Activated CD8-positive, alpha-beta memory T cell treated with anti-CD3 and anti-CD28 coated beads for 24 hours (primary cell): Measurements from ENCODE around the gene EIF4B.

Experiments
- DNase-seq: peaks from one replicate; pipeline ENCODE4 v3.0.0-alpha.2; 2020

EIF4B gene

GRCh38 chr12:53071591-53072551, 65.6 kb downstream of the EIF4B start:
- DNase-seq = no peak

GRCh38 chr12:53073881-53074280, 67.6 kb downstream of the EIF4B start:
- DNase-seq = no peak

GRCh38 chr12:53074283-53074998, 68.2 kb downstream of the EIF4B start:
- DNase-seq = no peak

GRCh38 chr12:53074999-53075370, 68.7 kb downstream of the EIF4B start:
- DNase-seq = no peak

- DNase-seq = no peak
Measured at GRCh38 chr12:53076461-53076860, 70.2 kb downstream of the EIF4B start.

GRCh38 chr12:53077030-53077429, 70.8 kb downstream of the EIF4B start:
- DNase-seq = no peak

GRCh38 chr12:53078425-53079225, 72.4 kb downstream of the EIF4B start:
- DNase-seq = no peak

- DNase-seq = peak; percentile 100
Measured at GRCh38 chr12:53079226-53080117, 73.2 kb downstream of the EIF4B start, which contains the start of gene SPRYD3. TSS of gene SPRYD3 (minus strand) at chr12:53079390. CDS start at chr12:53079333, 57 bp downstream.

- DNase-seq = no peak
Measured at GRCh38 chr12:53082637-53083175, 76.5 kb downstream of the EIF4B start.

- no peak for DNase-seq
Measured at GRCh38 chr12:53086361-53086760, 80.1 kb downstream of the EIF4B start.

GRCh38 chr12:53090105-53090504, 83.8 kb downstream of the EIF4B start:
- DNase-seq = no peak

GRCh38 chr12:53090554-53090953, 84.3 kb downstream of the EIF4B start:
- DNase-seq = no peak

GRCh38 chr12:53091756-53092155, 85.5 kb downstream of the EIF4B start:
- DNase-seq = peak; percentile 13
